SK-N-DZ (cell line): Measurements from ENCODE around the gene SIVA1.
A peak's percentile ranks its signal among the peaks of the same experiment; 100 is the strongest.
"Not testable (repeated sequence)": the region's sequence is repeated elsewhere in the genome, so short reads cannot be mapped to it uniquely, and the experiment has no call there.

Source experiments
- DNase-seq: peaks from one replicate; pipeline ENCODE4 v3.0.0-alpha.2; 2015; ENCODE audit warnings: low spot score

The SIVA1 gene

DNA sequence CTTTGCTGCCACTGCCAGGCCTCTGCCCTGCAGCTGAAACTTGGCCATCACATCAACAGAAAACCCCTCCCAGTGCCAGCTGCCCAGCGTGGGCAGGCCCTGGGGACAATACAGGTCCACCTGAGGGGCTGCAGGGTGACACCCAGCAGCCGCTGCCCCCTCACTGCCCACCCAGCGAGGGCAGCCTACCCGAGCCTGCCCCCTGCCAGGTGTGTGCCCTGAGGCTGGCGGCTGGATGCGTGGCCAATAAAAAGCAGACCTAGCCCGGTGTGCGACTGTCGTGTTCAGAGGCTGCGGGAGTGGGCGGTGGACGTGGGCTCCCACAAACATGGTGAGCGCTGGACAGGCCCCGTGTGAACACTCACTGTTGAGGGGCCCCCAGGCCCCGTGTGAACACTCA lies 33.6 kb upstream of the SIVA1 start:
- no peak for DNase-seq

DNA sequence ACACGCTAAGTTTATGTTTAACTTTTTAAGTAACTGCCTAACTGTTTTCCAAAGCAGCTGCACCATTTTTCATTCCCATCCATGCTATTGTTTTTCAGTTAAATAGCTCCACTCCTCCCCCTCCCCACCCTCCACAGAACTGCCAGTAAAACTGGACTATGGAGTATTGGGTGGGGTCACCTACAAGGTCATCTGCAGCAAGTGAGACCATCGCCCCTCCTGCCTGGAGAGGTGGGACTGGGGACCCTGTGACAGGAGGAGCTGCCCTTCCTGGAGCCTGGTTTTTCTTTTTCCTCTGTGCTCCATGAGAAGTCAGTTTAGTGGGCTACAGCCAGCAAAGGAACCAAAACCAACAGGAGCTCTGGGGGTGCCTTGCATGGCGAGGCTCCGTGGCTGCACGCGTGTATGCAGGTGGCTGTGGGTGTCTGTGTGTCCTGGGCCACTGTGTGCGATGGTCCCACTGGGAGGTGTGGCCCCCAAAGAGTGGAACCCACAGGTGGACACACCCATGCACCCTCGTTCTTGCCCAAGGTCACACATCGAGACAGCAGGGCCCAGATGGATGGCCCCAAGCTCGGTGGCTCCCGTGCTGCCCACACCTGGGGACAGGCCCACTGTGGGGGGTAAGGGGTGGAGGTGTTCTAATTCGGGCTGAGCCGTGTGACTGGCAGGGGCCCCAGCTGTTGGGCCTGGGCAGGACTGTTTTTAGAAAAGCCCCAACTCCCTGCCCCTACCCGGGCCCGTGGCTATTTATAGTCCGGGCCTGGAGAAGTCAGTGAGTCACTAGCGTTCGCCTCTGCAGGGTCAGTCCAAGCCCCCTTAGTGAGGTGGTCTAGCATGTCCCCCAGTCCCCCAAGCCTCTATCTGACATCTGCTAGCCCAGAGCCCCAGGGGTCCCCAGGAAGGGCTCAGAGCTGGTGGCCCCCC lies 31.2 kb upstream of the SIVA1 start:
- no peak for DNase-seq

DNA sequence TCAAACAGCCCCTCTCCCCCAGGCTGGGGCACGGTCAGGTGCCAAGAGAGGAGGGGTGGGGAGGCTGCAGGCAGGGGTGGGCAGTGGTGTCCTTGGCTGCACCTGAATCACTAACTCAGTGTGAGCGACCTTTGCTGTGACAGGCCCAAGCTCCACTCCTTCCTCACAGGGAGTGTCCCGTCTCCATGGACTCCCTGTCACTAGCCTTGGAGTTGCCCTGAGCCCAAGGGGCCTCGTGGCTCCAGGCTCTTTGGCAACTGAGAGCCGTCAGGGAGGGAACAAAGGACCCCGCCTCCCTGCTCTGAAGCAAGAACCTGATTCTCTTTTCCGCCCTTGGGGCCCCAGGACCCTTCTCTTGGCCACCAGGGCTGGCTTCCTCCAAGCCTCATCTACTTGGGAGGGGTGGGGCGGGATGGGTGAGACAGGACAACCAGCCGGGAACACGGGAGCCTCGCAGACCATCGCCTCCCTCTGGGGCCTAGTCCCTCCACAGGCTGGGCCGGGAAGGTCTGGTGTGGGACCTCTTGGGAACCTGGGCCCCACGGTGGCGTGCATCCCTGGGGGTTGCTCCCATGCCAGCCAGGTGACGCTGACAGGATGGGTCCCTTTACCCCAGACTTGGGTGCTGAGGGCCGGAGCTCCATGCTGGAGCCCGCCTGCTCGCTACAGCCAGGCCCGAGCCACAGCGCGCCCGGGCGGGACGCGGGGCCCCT lies 29.9 kb upstream of the SIVA1 start:
- DNase-seq, result no peak

DNA sequence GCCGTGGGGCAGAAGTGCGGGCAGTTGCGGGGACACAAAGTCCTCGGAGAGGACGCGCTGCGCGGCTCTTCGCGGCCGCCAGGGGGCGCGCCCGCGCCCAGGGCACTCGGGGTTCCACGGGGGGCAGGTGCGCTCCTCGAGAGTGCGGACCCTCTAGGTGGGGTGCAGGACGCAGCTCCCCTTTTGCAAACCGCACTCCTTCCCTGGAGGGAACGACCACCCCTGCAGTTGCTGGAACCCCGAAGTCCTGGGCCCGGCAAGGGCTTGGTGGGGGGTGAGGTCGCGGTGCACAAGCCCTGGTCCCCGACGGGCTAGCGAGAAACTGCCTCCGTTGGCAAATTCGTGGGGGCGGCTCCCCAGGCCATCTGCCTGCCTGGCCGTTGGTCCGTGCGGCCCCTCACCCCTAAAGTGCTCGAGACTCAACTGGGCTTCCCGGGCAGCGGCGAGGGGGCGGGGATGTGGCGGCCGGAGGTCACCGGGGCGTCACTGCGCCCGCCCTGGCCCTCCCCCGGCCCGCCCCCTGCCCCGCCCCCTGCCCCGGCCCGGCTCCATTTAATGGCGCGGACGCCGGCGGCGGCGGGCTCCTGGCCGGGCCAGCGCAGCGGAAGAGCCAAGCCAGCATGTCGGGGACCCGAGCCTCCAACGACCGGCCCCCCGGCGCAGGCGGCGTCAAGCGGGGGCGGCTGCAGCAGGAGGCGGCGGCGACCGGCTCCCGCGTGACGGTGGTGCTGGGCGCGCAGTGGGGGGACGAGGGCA lies 29.1 kb upstream of the SIVA1 start, which contains the start of gene ADSS1:
TSS of gene ADSS1 (plus strand) at position 579 of the 756 bp plus-strand sequence. CDS start at position 621, 42 bp downstream.
- no peak for DNase-seq

DNA sequence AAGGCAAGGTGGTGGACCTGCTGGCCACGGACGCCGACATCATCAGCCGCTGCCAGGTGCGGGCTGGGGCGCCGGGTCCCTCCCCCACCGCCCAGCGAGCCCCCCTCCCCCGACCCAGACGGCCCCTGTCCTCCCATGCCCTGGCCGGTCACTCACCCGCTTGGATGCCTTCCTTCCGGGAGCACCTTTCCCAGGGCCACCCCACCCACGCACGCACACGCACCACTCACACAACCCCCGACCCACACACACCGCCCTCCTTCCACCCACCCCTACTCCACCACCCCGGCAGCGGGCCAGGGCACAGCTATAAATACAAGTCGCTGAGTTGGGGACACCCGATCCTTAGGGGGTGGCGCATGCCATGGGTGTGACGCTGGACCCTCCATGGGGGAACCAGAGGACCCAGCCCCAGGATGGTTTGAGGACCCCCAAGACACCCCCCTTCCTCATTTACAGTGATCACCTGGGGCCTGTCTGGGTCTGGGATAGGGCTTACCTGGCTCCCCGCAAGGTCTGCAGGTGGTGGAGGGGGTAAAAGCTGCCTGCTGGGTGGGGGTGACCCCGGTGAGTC lies 28.5 kb upstream of the SIVA1 start:
- no peak for DNase-seq

DNA sequence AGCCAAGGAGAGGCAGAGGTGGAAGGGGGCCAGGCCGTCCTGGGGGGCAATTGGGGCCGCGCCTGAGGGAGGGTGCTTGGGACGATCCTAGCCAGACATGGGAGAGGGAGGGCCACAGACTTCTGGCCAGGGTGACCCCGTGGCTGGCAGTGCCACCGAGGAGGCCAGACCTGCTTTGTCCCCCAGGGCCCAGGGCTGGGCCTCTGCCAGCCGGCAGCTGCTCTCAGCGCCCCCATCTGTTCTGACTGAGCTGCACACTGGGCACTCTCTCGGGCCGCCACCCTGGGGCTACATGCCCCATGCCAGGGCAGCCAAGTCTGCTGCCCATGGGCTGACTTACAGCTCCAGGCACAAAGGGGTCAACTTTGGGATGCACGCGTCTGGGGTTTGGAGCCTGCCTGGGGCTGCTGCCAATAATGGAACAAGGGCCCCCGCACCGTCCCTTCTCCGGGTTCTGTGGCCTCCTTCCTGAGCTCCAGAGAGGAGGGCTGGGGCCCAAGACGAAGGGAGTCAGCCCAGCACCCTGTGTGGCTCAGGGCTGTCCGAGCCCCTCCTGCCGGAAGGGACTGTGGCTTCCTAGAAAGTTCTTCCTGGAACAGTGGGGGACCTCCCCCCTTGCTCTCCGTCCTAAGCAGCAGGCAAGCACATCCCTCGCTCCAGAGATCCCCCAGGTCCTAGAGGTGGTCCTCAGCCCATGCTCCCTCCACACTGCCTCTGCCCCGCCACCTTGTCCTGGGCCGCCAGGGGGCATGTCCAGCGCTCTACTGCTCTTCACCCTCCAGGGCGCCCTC lies 27.8 kb upstream of the SIVA1 start:
- DNase-seq, result peak; percentile 77

DNA sequence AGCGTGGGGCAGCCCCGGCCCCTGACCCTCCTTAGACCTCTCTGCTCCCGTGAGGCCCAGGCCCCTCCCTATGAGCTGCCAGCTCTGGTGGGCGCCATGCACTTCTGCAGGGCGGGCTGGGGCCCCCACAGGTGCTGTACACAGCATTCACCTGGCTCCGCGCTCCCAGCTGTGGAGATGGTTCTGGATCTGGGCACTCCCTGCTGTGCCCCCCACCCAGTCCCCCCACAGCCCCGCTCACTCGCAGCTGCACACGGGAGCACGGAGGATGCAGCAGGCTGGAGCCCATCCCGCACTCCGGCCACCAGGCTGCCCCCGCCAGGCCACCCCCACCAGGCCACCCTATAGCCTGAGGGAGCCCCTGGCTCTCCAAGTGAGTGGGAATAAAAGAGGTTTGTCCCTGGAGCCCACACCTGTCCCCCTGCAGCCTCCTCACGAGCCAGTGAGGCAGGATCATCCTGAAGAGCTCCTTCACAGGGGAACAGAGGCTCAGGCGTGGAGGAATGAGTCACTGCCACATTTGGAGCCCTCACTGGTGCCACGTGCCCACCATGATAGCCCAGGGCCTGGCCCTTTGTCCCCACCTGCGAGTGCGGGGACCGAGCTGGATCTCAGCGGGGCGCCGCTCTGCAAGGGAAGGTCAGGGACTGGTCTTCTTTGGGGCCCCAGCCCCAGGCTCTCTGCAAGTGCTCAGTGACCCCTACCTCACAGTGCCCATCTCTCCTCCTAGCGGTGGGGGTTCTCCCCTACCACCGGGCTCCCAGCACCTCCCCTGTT lies 27.0 kb upstream of the SIVA1 start:
- DNase-seq, result no peak

DNA sequence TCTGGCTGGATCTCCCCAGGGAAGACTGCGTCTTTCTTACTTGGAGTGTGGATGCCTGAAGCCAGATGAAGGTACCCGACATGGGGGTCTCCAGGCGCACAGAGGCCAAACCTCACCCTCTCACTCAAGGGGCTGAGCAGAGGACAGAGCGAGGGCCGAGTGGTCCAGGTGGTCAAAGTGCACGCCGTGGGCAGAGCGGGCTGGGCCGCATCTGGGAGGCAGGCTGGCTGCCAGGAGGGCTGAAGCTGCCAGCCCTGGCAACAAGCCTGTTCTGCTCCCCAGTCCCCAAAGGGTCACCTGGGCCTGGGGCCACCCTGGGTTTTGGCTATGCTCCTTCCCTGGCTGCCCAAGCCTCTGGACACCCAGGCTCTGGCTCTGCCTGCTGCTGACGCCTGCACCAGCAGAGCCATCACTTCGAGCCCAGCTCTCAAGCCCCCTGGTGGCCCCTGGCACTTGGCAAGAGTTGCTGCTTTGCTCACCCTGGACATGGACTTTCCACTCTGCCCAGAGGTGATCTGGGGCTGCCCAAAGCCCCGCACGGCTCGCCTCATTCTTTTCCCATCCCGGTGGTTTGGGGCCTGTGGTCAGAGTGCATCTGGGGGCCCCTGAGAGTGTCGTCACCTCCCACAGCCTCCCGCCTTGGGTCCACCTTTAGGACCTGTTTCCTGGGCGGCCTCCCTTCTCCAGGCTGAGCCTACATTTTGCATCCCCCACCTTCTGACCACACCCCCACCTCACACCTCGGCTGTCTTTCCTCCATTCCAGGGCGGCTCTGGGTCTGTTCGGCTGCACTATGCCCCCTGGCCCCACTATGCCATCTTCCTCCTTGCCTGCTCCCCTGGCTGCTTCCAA lies 26.1 kb upstream of the SIVA1 start:
- DNase-seq, result no peak

DNA sequence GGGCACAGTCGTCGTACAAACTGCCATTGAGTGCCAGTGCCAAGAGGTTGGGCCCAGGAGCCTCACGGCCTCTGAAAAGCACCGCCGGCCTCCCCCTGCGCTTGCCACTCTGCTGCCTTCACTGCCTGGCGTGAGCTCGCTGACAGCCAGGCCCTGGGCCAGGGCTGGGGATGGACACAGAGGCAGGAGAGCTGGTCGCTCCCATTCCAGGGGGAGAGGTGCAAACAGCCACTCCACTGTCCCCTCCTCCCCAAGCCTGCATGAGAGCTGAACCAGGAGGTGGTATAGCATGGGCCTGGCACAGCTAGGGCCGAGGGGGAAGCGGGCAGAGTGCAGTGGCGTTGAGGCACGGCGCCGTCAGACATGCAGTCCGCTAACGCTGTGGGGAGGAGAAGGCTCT lies 24.3 kb upstream of the SIVA1 start:
- no peak for DNase-seq

DNA sequence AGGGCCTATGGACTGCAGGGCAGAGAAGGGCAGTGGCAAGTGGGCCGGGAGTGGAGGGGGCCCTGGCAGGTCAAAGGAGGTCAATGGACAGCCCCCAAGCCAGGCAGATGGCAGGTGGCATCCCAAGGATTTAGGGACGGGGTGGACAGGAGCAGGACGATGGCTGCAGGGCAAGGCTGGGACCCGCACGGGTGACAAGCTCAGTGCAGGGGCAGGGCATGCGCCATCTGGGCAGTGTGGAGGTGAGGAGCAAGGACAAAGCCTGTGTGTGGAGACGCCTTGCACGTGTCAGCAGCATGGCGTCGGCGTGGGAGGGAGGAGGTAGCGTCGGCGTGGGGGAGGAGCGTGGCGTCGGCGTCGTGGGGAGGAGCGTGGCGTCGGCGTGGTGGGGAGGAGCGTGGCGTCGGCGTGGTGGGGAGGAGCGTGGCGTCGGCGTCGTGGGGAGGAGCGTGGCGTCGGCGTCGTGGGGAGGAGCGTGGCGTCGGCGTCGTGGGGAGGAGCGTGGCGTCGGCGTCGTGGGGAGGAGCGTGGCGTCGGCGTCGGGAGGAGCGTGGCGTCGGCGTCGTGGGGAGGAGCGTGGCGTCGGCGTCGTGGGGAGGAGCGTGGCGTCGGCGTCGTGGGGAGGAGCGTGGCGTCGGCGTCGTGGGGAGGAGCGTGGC lies 23.6 kb upstream of the SIVA1 start:
- not testable (repeated sequence) for DNase-seq

DNA sequence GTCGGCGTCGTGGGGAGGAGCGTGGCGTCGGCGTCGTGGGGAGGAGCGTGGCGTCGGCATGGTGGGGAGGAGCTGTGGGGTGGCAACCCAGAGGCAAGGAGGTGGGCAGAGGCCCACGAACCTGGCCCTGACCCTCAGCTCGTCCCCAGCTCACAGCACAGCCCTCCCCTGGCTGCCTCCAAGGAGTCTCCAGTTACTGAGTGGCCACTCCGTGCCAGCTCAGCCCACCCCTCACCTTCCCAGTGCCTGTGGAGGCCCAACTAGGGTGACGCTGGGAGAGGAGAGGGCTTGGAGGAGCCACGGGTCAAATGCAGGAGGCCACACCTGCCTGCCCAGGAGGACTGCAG lies 23.1 kb upstream of the SIVA1 start:
- no peak for DNase-seq

DNA sequence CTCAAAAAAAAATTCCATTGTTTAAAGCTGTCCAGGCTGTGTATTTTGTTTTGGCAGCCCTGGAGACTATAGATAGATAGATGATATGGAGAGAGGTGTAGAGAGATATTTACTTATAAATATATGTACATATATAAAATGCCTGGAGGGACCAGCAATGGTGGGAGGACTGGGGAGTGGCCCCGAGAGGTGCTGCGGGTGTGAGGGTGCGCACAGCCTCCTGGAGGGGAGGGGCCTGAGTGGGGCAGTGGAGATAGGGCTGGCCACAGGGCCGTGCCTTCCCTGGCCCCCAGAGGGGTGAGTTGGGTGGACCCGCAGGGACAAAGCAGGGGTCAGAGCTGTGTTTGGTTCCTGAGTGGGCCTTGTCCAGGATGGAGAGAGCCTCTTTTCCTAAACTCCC lies 22.5 kb upstream of the SIVA1 start:
- no peak for DNase-seq

DNA sequence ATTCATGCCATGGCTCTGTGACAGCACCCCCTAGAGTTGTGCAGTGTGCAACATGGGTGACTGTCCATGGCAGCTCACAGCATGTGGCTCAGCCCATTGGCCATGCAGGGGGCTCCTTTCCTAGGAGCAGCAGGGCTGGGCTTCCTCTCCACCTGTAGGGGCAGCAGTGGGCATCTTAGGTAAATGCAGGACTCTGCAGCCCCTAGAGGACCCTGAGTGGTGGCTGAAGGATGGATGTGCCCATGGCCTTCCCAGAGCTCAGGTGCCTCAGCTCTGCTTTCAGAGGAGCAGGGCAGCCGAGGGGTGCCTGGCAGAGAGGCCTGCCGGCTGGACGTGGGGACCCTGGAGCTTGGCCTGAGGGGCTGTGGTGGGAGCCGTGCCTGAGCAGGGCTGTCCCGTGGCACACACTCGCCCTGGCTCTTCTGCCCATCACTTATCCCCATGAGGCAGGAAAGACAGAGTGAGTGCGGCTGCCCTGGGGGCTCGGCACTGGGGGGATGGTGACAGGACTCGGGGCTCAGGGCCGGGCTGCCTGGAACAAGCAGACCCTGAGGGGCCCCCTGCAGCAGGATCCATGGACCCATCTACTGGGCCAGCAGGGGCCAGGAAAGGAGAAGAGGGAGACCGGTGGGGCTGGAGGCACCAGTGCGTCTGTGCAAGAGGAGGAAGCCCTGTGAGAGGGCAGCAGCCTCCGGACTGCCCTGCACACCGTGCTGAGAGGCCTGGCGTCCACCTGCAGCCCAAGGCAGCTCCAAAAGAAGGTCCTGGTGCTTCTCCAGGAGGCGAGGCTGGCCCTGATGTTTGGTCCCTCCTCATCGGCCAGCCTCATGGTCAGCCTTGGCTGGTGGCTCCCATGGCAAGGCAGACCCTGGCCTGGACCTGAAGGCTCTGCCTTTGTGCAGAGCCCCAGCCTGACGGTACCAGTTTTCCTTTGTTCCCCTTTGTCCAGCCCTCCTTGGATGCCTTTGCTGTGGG lies 21.3 kb upstream of the SIVA1 start:
- peak; percentile 61 for DNase-seq

DNA sequence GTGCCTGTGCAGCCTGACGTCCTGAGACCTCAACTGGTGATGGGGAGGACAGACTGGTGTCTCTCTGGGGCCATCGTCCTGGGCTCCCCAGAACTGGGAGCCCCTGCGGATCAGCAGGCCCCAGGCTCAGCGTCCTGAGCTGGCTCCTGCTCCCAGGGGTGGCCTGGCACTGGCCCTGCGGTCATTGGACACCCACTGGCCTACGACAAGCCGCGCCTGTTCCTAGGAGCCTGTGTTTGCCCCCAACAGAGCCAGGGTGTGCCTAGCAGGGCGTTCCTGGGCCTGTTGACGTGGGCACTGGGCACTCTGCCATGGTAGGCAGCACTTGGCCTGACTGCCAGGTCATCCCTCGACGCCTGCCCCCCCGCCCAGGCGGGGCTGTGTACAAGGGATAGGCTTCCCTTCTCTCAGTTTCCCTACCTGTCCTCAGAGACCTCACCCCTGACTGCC lies 20.6 kb upstream of the SIVA1 start:
- no peak for DNase-seq

DNA sequence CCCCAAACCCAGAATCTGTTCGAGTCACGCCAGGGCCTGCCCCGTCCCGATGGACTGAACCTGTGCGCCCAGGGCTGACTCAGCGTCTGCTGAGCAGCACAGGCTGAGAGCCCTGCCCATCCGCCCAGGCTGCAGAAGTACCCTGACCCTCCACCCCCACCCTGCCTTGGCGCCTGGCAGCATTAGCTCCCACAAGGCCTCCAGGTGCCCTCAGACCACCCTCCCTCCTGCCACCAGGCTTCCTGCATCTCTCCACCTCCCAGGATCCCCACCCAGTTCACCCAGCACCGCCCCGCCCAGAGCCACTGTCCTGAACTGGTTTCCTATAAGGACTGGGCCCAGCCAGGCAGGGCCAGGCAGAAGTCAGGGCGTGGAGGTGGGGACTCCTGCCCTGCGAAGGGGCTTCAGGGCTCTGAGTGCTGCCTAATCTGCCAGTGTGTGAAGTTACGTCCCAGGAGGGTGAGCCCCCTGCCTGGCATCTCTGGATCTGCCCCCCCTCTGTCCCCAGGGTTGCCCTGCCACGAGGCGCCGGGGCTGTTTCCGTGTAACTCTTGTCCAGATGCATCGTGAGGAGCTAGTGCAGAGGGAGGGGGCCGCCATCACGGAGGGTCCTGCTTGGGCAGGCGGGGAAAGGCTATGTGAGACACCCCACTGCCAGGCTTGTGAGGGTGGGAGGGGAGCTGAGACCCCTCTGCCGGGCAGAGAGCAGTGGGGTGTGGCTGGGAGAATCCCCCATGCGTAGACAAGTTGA lies 19.8 kb upstream of the SIVA1 start:
- no peak for DNase-seq

DNA sequence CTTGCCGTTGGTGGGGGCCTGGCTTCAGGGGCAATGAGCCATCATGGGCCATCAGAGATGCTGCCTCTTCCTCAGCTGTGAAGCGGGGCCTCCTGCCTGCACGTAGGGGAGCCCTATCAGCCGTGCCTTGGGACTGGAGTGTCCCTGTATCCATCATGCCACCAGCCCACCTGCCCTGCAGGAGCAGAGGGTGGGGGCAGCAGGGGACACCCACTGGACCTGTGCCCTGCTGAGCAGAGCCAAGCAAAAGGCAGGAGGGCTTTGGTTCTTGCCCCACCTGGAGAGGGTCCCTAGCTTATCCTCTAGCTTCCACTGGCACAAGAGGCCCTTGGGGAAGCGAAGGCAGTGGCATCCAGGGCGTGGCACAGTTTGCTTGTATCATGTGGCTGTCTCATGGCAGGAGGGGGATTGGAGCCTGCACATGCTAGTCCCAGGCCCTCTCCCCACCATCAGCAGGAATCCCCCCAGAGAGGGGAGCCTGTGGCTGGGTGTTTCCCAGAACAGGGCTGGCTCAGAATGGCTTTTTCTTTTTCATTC lies 18.8 kb upstream of the SIVA1 start:
- no peak for DNase-seq
